ENCODE measurements around the gene ANKRD29. TPM values are rescaled to one million over a fixed set of nuclear protein-coding genes. Genes with fewer than 3 reads are reported as not detected.

Gene ANKRD29
- polyA plus RNA-seq, 1 donor (not counting 4 experiments of a cell fraction or from before 2014, with no cell fraction given) = 3.7 TPM

DNA sequence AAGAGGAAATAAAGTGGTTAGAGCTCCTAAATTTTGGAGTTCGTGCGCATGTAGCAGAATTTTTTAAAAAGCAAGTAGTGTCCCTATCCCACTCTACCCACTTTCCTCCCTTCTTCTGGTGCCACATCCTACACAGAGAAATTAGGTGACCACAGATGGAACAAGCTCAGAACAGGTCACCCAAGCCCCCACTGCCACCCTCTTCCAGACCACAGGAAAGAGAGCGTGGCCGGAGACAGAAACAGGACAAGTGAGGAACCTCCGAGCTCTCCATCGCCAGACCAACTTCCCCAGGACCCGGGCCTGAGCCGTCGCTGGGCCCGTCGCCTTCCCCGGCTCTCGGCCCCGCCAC is 76.8 kb downstream of the ANKRD29 start:
- no peak for TF ChIP-seq EZH2 (IDR thresholded peaks at IDR 0.05; ENCODE audit: low read length)
- TF ChIP-seq CTCF (optimal IDR thresholded peaks at IDR 0.05 in 1 of 3, IDR thresholded peaks at IDR 0.05 in 1 of 3, conservative IDR thresholded peaks at IDR 0.05 in 1 of 3; ENCODE audit: extremely low read depth in 1 of 3, insufficient read depth in 2 of 3, low read length in 3 of 3) = no peak
- peaks cover 2 to 8% of the 10 kb centered on the region in 2 experiments for H3K36me3 ChIP-seq (ENCODE audit: control insufficient read depth in 2 of 2, extremely low read depth in 1 of 2, insufficient read depth in 2 of 2, low read length in 2 of 2)
- dilution Hi-C loops (cut with MboI; ENCODE audit: extremely low pct_ligation_motif_present, low sequenced_read_pairs) = no loop called here
- H3K9me1 ChIP-seq (ENCODE audit: control insufficient read depth, extremely low read depth, insufficient read depth, low read length) = no peaks in the 10 kb centered on the region
- peak overlapping the region; percentile 97 for H3K9ac ChIP-seq (ENCODE audit: control insufficient read depth, extremely low read depth, insufficient read depth, low read length)
- H3K4me2 ChIP-seq (ENCODE audit: control insufficient read depth, extremely low read depth, insufficient read depth, low read depth, low read length) = peak overlapping the region; percentile 80
- no peaks in the 10 kb centered on the region for H3K27me3 ChIP-seq (ENCODE audit: control insufficient read depth, extremely low read depth, insufficient read depth, low read length)
- peak overlapping the region; percentile 95 for H3K27ac ChIP-seq (ENCODE audit: control insufficient read depth, insufficient read depth, low read length)
- peaks cover 27% of the 10 kb centered on the region for H3K4me1 ChIP-seq (ENCODE audit: control insufficient read depth, extremely low read depth, insufficient read depth, low read length)
- peaks cover 51% of the 10 kb centered on the region for H3K79me2 ChIP-seq (ENCODE audit: control insufficient read depth, insufficient read depth, low read length)
- H3K4me3 ChIP-seq (ENCODE audit: control insufficient read depth in 2 of 3, extremely low read depth in 1 of 3, insufficient read depth in 2 of 3, low read depth in 1 of 3, low read length in 3 of 3) = peak overlapping the region; percentile 91 to 99 (median 95)
- no peak for FAIRE-seq
- no peaks in the 10 kb centered on the region for H3K9me3 ChIP-seq (ENCODE audit: control insufficient read depth, low read depth, low read length)
- peaks cover 6% of the 10 kb centered on the region for H4K20me1 ChIP-seq (ENCODE audit: control insufficient read depth, extremely low read depth, insufficient read depth, low read length)
- peak overlapping the region; percentile 31 for H2AFZ ChIP-seq (ENCODE audit: control insufficient read depth, low read length)
- no peak for DNase-seq (ENCODE audit: low read depth, low spot score)

- Histone ChIP-seq H3K79me2 (ENCODE audit: control insufficient read depth, insufficient read depth, low read length) (peaks cover 57% of the 10 kb centered on the region), H3K4me1 (ENCODE audit: control insufficient read depth, extremely low read depth, insufficient read depth, low read length) (peaks cover 33% of the 10 kb centered on the region), H3K27me3 (ENCODE audit: control insufficient read depth, extremely low read depth, insufficient read depth, low read length) (no peaks in the 10 kb centered on the region), H4K20me1 (ENCODE audit: control insufficient read depth, extremely low read depth, insufficient read depth, low read length) (peaks cover 11% of the 10 kb centered on the region), H3K27ac (ENCODE audit: control insufficient read depth, insufficient read depth, low read length) (peak overlapping the region; percentile 95), H3K9me1 (ENCODE audit: control insufficient read depth, extremely low read depth, insufficient read depth, low read length) (peaks cover 3% of the 10 kb centered on the region), H3K9ac (ENCODE audit: control insufficient read depth, extremely low read depth, insufficient read depth, low read length) (peak overlapping the region; percentile 97), H3K36me3 (ENCODE audit: control insufficient read depth in 2 of 2, extremely low read depth in 1 of 2, insufficient read depth in 2 of 2, low read length in 2 of 2) (peaks cover 2 to 11% of the 10 kb centered on the region in 2 experiments), H3K4me3 (ENCODE audit: control insufficient read depth in 2 of 3, extremely low read depth in 1 of 3, insufficient read depth in 2 of 3, low read depth in 1 of 3, low read length in 3 of 3) (peak overlapping the region; percentile 91 to 99 (median 95)), H2AFZ (ENCODE audit: control insufficient read depth, low read length) (no peak overlapping the region), H3K9me3 (ENCODE audit: control insufficient read depth, low read depth, low read length) (no peaks in the 10 kb centered on the region), H3K4me2 (ENCODE audit: control insufficient read depth, extremely low read depth, insufficient read depth, low read depth, low read length) (peak overlapping the region; percentile 80)
- no peak for FAIRE-seq
- dilution Hi-C loops (cut with MboI; ENCODE audit: extremely low pct_ligation_motif_present, low sequenced_read_pairs) = no loop called here
- DNase-seq (ENCODE audit: low read depth, low spot score) = no peak
- no peak for TF ChIP-seq EZH2 (IDR thresholded peaks at IDR 0.05; ENCODE audit: low read length)
- TF ChIP-seq CTCF (optimal IDR thresholded peaks at IDR 0.05 in 1 of 3, IDR thresholded peaks at IDR 0.05 in 1 of 3, conservative IDR thresholded peaks at IDR 0.05 in 1 of 3; ENCODE audit: extremely low read depth in 1 of 3, insufficient read depth in 2 of 3, low read length in 3 of 3) = no peak
These were observed 77.5 kb downstream of the ANKRD29 start for GRCh38 chr18:23585007-23585871.

Data from keratinocyte (primary cell).